Measurements from ENCODE around the gene KCNQ4.

The KCNQ4 gene

GRCh38 chr1:40780678-40781607 lies 2.6 kb upstream of the KCNQ4 start:
- DNase-seq = no peak

- no peak for DNase-seq
These were observed 2.0 kb upstream of the KCNQ4 start for GRCh38 chr1:40781608-40781971.

GRCh38 chr1:40782371-40782956 lies 1.1 kb upstream of the KCNQ4 start:
- DNase-seq = no peak

- no peak for DNase-seq
These were observed 669 bp downstream of the KCNQ4 start for GRCh38 chr1:40784141-40784770.

- no peak for DNase-seq
These were observed 1.2 kb downstream of the KCNQ4 start for GRCh38 chr1:40784771-40785151.

- no peak for DNase-seq
These were observed 1.9 kb downstream of the KCNQ4 start for GRCh38 chr1:40785446-40785845.

- no peak for DNase-seq
These were observed 2.8 kb downstream of the KCNQ4 start for GRCh38 chr1:40786171-40786994.

GRCh38 chr1:40786995-40787705 lies 3.6 kb downstream of the KCNQ4 start:
- no peak for DNase-seq

- no peak for DNase-seq
These were observed 4.4 kb downstream of the KCNQ4 start for GRCh38 chr1:40787737-40788560.

- DNase-seq = no peak
These were observed 5.2 kb downstream of the KCNQ4 start for GRCh38 chr1:40788561-40789341.

GRCh38 chr1:40789342-40789598 lies 5.7 kb downstream of the KCNQ4 start:
- no peak for DNase-seq

GRCh38 chr1:40789661-40790430 lies 6.3 kb downstream of the KCNQ4 start:
- DNase-seq = no peak

GRCh38 chr1:40792036-40792435 lies 8.4 kb downstream of the KCNQ4 start:
- no peak for DNase-seq

GRCh38 chr1:40793617-40794016 lies 10.0 kb downstream of the KCNQ4 start:
- DNase-seq = no peak

GRCh38 chr1:40794048-40794447 lies 10.5 kb downstream of the KCNQ4 start:
- DNase-seq = no peak

- no peak for DNase-seq
These were observed 11.6 kb downstream of the KCNQ4 start for GRCh38 chr1:40794974-40795715.

GRCh38 chr1:40795811-40796586 lies 12.4 kb downstream of the KCNQ4 start:
- no peak for DNase-seq

GRCh38 chr1:40796939-40797667 lies 13.5 kb downstream of the KCNQ4 start:
- DNase-seq = no peak
